Measurements from ENCODE around the gene C2orf42. TPM values are rescaled to one million over a fixed set of nuclear protein-coding genes. Genes with fewer than 3 reads are reported as not detected.

The C2orf42 gene
- total RNA-seq, result 11.0 and 16.7 TPM in 2 replicates

DNA sequence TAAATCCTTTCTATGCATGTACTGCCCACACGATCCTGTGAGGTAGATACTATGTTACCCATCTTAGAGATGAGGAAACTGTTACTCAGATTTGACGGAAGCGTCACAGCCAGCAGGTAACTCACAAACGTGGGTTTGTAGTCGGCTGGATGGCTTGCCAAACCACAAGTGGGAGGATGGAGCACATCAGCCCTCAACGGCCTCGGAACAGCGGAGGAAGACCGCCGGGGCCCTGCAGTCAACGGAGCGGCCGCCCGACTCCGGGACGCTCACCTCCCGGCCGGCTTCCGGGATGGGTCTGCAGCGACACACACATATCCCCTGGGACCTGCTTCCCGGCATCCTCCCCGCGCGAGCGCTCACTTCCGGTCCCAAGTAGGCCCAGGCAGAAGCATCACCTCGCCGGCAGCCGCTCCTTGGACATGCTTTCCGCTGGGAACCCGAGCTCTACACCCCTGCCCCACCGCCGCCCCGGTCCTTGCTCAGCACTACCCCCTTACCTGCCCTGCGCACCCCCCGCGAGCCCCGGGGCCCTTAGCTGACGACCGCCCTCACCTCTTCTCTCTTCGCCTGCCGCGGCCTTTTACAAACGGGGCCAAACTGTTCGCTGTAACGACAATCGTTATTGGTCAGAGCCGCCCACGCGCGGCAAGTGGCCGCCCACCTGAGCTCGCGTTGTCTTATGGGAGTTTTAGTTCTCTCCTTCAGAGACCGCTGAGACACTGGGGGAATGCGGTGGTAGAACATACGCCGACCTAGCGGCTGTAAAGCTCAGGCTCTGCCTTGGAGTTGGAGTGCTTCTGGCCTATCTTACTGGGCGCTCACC is at the start of gene C2orf42:
Gene C2orf42, minus strand, starts transcription at position 602 of the 826 bp plus-strand sequence. CDS start 9,034 bp downstream, outside the sequence.

Other genes with a start within 250 kb of the C2orf42 start
- 0.32 TPM in 1 of 2 replicates, not detected in the other for gene ASPRV1, start 229.4 kb downstream of the C2orf42 start, total RNA-seq
- 26.7 and 31.5 TPM in 2 replicates for gene PCBP1, start 103.5 kb downstream of the C2orf42 start, total RNA-seq
- 87.4 and 122 TPM in 2 replicates for gene TIA1, start 57.6 kb upstream of the C2orf42 start, total RNA-seq
- gene PCYOX1, start 67.1 kb upstream of the C2orf42 start, total RNA-seq, result 22.7 and 29.0 TPM in 2 replicates
- gene SNRPG, start 102.7 kb upstream of the C2orf42 start, total RNA-seq, result 302 and 394 TPM in 2 replicates
- gene FAM136A, start 111.0 kb upstream of the C2orf42 start, total RNA-seq, result 37.8 and 45.1 TPM in 2 replicates